ENCODE results near the gene GSPT1.

Gene GSPT1

DNA sequence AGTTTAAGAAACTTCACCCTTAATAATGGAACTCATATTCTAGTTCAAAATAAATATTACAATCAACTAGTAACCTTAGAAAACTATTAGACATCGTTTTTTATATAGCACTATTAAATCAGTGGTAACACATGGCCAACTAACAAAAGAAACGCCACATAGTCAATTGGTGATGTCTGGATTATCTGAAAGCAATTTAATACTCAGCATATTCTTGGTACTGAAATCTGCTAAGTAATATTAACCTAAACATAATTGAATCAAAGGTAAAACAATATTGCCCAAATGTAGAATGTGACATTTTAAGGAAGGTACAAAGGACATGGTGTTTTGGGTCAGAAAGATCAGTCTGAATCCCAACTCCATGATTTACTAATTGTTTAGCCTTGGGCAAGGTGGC lies 53.3 kb downstream of the GSPT1 start:
- no peak for DNase-seq (ENCODE audit: low read depth in 1 of 2, low spot score in 1 of 2)
- Histone ChIP-seq H3K27ac (replicated peaks) (no peak overlapping the region), H3K4me3 (replicated peaks; ENCODE audit: insufficient read depth, low read length) (no peak overlapping the region), H3K27me3 (ENCODE audit: insufficient read depth, poor library complexity, severe bottlenecking) (no peaks in the 10 kb centered on the region)
- no peak for TF ChIP-seq SPI1 (IDR thresholded peaks at IDR 0.05; ENCODE audit: borderline replicate concordance, low read depth)
- no peak for TF ChIP-seq POLR2AphosphoS5 (IDR thresholded peaks at IDR 0.05; ENCODE audit: low read depth)
- TF ChIP-seq, protein P1, sequence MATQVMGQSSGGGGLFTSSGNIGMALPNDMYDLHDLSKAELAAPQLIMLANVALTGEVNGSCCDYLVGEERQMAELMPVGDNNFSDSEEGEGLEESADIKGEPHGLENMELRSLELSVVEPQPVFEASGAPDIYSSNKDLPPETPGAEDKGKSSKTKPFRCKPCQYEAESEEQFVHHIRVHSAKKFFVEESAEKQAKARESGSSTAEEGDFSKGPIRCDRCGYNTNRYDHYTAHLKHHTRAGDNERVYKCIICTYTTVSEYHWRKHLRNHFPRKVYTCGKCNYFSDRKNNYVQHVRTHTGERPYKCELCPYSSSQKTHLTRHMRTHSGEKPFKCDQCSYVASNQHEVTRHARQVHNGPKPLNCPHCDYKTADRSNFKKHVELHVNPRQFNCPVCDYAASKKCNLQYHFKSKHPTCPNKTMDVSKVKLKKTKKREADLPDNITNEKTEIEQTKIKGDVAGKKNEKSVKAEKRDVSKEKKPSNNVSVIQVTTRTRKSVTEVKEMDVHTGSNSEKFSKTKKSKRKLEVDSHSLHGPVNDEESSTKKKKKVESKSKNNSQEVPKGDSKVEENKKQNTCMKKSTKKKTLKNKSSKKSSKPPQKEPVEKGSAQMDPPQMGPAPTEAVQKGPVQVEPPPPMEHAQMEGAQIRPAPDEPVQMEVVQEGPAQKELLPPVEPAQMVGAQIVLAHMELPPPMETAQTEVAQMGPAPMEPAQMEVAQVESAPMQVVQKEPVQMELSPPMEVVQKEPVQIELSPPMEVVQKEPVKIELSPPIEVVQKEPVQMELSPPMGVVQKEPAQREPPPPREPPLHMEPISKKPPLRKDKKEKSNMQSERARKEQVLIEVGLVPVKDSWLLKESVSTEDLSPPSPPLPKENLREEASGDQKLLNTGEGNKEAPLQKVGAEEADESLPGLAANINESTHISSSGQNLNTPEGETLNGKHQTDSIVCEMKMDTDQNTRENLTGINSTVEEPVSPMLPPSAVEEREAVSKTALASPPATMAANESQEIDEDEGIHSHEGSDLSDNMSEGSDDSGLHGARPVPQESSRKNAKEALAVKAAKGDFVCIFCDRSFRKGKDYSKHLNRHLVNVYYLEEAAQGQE (IDR thresholded peaks at IDR 0.05; ENCODE audit: insufficient replicate concordance, low read depth), result no peak
- TF ChIP-seq, protein P2, sequence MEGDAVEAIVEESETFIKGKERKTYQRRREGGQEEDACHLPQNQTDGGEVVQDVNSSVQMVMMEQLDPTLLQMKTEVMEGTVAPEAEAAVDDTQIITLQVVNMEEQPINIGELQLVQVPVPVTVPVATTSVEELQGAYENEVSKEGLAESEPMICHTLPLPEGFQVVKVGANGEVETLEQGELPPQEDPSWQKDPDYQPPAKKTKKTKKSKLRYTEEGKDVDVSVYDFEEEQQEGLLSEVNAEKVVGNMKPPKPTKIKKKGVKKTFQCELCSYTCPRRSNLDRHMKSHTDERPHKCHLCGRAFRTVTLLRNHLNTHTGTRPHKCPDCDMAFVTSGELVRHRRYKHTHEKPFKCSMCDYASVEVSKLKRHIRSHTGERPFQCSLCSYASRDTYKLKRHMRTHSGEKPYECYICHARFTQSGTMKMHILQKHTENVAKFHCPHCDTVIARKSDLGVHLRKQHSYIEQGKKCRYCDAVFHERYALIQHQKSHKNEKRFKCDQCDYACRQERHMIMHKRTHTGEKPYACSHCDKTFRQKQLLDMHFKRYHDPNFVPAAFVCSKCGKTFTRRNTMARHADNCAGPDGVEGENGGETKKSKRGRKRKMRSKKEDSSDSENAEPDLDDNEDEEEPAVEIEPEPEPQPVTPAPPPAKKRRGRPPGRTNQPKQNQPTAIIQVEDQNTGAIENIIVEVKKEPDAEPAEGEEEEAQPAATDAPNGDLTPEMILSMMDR (IDR thresholded peaks at IDR 0.05; ENCODE audit: insufficient read depth, low read length), result no peak
- TF ChIP-seq GABPA (IDR thresholded peaks at IDR 0.05; ENCODE audit: low read depth), result no peak

DNA sequence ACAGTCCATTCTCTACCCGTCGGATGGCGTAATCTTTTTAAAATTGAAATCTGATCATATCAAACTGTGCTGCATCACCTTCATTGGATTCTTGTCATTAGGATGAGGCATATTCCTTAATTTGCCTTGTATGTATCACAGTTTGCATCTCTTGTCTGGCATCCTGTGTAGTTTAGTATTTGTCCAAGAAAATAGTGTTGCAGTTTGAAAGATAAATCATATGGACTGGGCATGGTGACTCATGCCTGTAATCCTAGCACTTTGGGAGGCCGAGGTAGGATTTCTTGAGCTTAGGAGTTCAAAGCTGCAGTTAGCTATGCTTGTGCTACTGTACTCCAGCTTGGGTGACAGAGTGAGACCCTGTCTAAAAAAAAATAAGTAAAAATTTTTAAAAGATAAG lies 58.6 kb downstream of the GSPT1 start:
- DNase-seq (ENCODE audit: low read depth in 1 of 2, low spot score in 1 of 2), result no peak
- no peak for TF ChIP-seq POLR2AphosphoS5 (IDR thresholded peaks at IDR 0.05; ENCODE audit: low read depth)
- no peak for TF ChIP-seq SPI1 (IDR thresholded peaks at IDR 0.05; ENCODE audit: borderline replicate concordance, low read depth)
- TF ChIP-seq, protein P2 (IDR thresholded peaks at IDR 0.05; ENCODE audit: insufficient read depth, low read length), result no peak
- TF ChIP-seq, protein P1 (IDR thresholded peaks at IDR 0.05; ENCODE audit: insufficient replicate concordance, low read depth), result no peak
- TF ChIP-seq GABPA (IDR thresholded peaks at IDR 0.05; ENCODE audit: low read depth), result no peak
- Histone ChIP-seq H3K4me3 (replicated peaks; ENCODE audit: insufficient read depth, low read length) (no peak overlapping the region), H3K27me3 (ENCODE audit: insufficient read depth, poor library complexity, severe bottlenecking) (no peaks in the 10 kb centered on the region), H3K27ac (replicated peaks) (no peak overlapping the region)

DNA sequence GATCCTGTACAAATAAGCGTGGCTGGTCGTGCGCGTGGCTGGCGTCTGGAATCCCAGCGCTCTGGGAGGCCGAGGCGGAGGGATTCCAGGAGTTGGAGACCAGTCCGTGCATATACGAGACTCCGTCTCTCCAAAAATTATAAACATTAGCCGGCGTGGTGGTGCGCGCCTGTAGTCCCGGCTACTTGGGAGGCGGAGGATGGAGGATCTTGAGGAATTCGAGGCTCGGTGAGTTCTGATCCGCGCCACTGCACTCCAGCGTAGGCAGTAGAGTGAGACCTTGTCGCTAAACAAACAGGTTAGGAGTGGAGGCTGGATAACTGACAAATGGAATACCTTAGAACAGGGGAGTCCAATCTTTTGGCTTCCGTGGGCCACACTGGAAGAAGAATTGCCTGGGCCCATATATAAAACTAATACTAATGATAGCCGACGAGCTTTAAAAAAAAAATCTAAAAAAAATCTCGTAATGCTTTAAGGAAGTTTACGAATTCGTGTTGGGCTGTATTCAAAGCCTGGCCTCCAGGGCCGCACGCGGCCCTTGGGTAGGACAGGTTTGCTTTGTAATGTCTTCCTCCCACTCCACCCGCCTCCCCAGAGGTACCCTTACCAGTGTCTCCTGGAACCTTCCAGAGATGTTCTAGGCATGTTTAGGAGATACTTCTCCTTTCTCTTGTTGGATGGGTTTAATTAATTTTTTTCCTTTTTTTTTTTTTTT lies 63.5 kb downstream of the GSPT1 start:
- peak in 1 of 2 experiments; percentile 19 for DNase-seq (ENCODE audit: low read depth in 1 of 2, low spot score in 1 of 2)
- H3K4me3 ChIP-seq (replicated peaks; ENCODE audit: insufficient read depth, low read length), result peak overlapping the region; percentile 74
- peak overlapping the region; percentile 94 for H3K27ac ChIP-seq (replicated peaks)
- TF ChIP-seq GABPA (IDR thresholded peaks at IDR 0.05; ENCODE audit: low read depth) (no peak), POLR2AphosphoS5 (IDR thresholded peaks at IDR 0.05; ENCODE audit: low read depth) (no peak), SPI1 (IDR thresholded peaks at IDR 0.05; ENCODE audit: borderline replicate concordance, low read depth) (no peak)
- TF ChIP-seq, protein P2 (IDR thresholded peaks at IDR 0.05; ENCODE audit: insufficient read depth, low read length), result no peak
- TF ChIP-seq, protein P1 (IDR thresholded peaks at IDR 0.05; ENCODE audit: insufficient replicate concordance, low read depth), result no peak
- no peaks in the 10 kb centered on the region for H3K27me3 ChIP-seq (ENCODE audit: insufficient read depth, poor library complexity, severe bottlenecking)
